Fibroblast of peridontal ligament (primary cell): ENCODE data around the gene ZNF664.
A peak's percentile ranks its signal among the peaks of the same experiment; 100 is the strongest.

Source experiments
- DNase-seq: peaks from one replicate; pipeline ENCODE4 v3.0.0-alpha.2; 2010; ENCODE audit errors: extremely low read depth

ZNF664 gene

GRCh38 chr12:124032265-124032886 is 59.4 kb downstream of the ZNF664 start:
- DNase-seq: peak; percentile 82

GRCh38 chr12:124033859-124034258 is 60.8 kb downstream of the ZNF664 start:
- no peak for DNase-seq

- no peak for DNase-seq
Measured at GRCh38 chr12:124034297-124034696, 61.3 kb downstream of the ZNF664 start.

- no peak for DNase-seq
Measured at GRCh38 chr12:124035163-124035562, 62.1 kb downstream of the ZNF664 start.

- DNase-seq: no peak
Measured at GRCh38 chr12:124036171-124036598, 63.2 kb downstream of the ZNF664 start.

GRCh38 chr12:124036657-124037109 is 63.7 kb downstream of the ZNF664 start:
- peak; percentile 68 for DNase-seq

GRCh38 chr12:124037331-124037730 is 64.3 kb downstream of the ZNF664 start:
- DNase-seq: no peak

- DNase-seq: peak; percentile 81
Measured at GRCh38 chr12:124039276-124039675, 66.3 kb downstream of the ZNF664 start.

- DNase-seq: no peak
Measured at GRCh38 chr12:124040291-124040690, 67.3 kb downstream of the ZNF664 start.

GRCh38 chr12:124040737-124041136 is 67.7 kb downstream of the ZNF664 start:
- no peak for DNase-seq

GRCh38 chr12:124041907-124042306 is 68.9 kb downstream of the ZNF664 start:
- no peak for DNase-seq

GRCh38 chr12:124044021-124044420 is 71.0 kb downstream of the ZNF664 start:
- DNase-seq: no peak

GRCh38 chr12:124044809-124045321 is 71.8 kb downstream of the ZNF664 start:
- no peak for DNase-seq

- no peak for DNase-seq
Measured at GRCh38 chr12:124045671-124046455, 72.8 kb downstream of the ZNF664 start.

- no peak for DNase-seq
Measured at GRCh38 chr12:124046456-124046740, 73.4 kb downstream of the ZNF664 start.

GRCh38 chr12:124047045-124047566 is 74.1 kb downstream of the ZNF664 start:
- DNase-seq: no peak

- DNase-seq: no peak
Measured at GRCh38 chr12:124049451-124050094, 76.6 kb downstream of the ZNF664 start.

GRCh38 chr12:124053851-124054250 is 80.8 kb downstream of the ZNF664 start:
- DNase-seq: peak; percentile 67

- no peak for DNase-seq
Measured at GRCh38 chr12:124055066-124055465, 82.1 kb downstream of the ZNF664 start.

- no peak for DNase-seq
Measured at GRCh38 chr12:124057691-124058090, 84.7 kb downstream of the ZNF664 start.

GRCh38 chr12:124059752-124060151 is 86.7 kb downstream of the ZNF664 start:
- DNase-seq: no peak
